Hematopoietic multipotent progenitor cell treated with erythropoietin and hydrocortisone succinate and interleukin-3 and kit ligand, for 6 days (in vitro differentiated cells): Measurements from ENCODE around the gene PDE4D.
A peak's percentile ranks its signal among the peaks of the same experiment; 100 is the strongest.

Experiments used
- DNase-seq: peaks from one replicate; pipeline ENCODE4 v3.0.0-alpha.2; 2015

PDE4D gene

GRCh38 chr5:59189472-59190244 lies 703.9 kb downstream of the PDE4D start:
- no peak for DNase-seq

- peak; percentile 94 for DNase-seq
Measured at GRCh38 chr5:59188419-59189225, 704.9 kb downstream of the PDE4D start.

GRCh38 chr5:59187857-59188256 lies 705.7 kb downstream of the PDE4D start:
- DNase-seq = no peak

GRCh38 chr5:59186623-59187022 lies 706.9 kb downstream of the PDE4D start:
- DNase-seq = no peak

- DNase-seq = no peak
Measured at GRCh38 chr5:59185757-59186385, 707.7 kb downstream of the PDE4D start.

- DNase-seq = no peak
Measured at GRCh38 chr5:59184769-59185168, 708.8 kb downstream of the PDE4D start.

- DNase-seq = no peak
Measured at GRCh38 chr5:59182760-59183159, 710.8 kb downstream of the PDE4D start.

GRCh38 chr5:59180515-59180914 lies 713.0 kb downstream of the PDE4D start:
- no peak for DNase-seq

GRCh38 chr5:59179704-59180103 lies 713.8 kb downstream of the PDE4D start:
- DNase-seq = no peak

- DNase-seq = no peak
Measured at GRCh38 chr5:59178482-59178881, 715.0 kb downstream of the PDE4D start.

GRCh38 chr5:59178071-59178470 lies 715.5 kb downstream of the PDE4D start:
- DNase-seq = no peak

GRCh38 chr5:59177644-59178043 lies 715.9 kb downstream of the PDE4D start:
- no peak for DNase-seq

- DNase-seq = peak; percentile 79
Measured at GRCh38 chr5:59174248-59174844, 719.2 kb downstream of the PDE4D start.

GRCh38 chr5:59173578-59173977 lies 719.9 kb downstream of the PDE4D start:
- DNase-seq = peak; percentile 46

- no peak for DNase-seq
Measured at GRCh38 chr5:59171131-59171530, 722.4 kb downstream of the PDE4D start.

- DNase-seq = no peak
Measured at GRCh38 chr5:59169768-59170150, 723.8 kb downstream of the PDE4D start.

GRCh38 chr5:59169081-59169767 lies 724.3 kb downstream of the PDE4D start:
- no peak for DNase-seq

GRCh38 chr5:59168067-59168466 lies 725.5 kb downstream of the PDE4D start:
- no peak for DNase-seq

GRCh38 chr5:59164041-59164830 lies 729.3 kb downstream of the PDE4D start:
- DNase-seq = no peak

GRCh38 chr5:59161221-59162105 lies 732.1 kb downstream of the PDE4D start:
- no peak for DNase-seq
